Panc1 (cell line): Measurements from ENCODE around the gene IGF1R. TPM values are rescaled to one million over a fixed set of nuclear protein-coding genes. Genes with fewer than 3 reads are reported as not detected.
A peak's percentile ranks its signal among the peaks of the same experiment; 100 is the strongest.

Experiments used
- ATAC-seq: fragments of 200-7000 bp; cut with Tn5 transposase; 2 replicates; pipeline ENCODE4 v1.9.1; 2020; ENCODE audit warnings: mild to moderate bottlenecking, moderate library complexity
- BruUV-seq: library from RNA; stranded (reverse); fragments of 400-500 nt; replicated peaks from 2 replicates; lab custom pipeline; 2021; lab: Mats Ljungman, UMichigan
- CTCF ChIA-PET: fragments of 300-600 bp; sonication (Branson Sonifier 250); formaldehyde crosslinking; loops from one replicate; lab custom pipeline; 2022; ENCODE audit warnings: antibody characterized with exemption; lab: Charles Lee
- POLR2A ChIA-PET: fragments of 300-600 bp; sonication (Branson Sonifier 250); formaldehyde crosslinking; loops from one replicate; lab custom pipeline; 2022; ENCODE audit warnings: antibody characterized with exemption; lab: Charles Lee
- DNase-seq: peaks from one replicate; pipeline ENCODE4 v3.0.0-alpha.2; 2010; ENCODE audit warnings: low read depth, low spot score
- H3K27ac ChIP-seq: 2 replicates; pipeline ENCODE4 v1.5.1; 2011; ENCODE audit warnings: mild to moderate bottlenecking, low read length, inconsistent platforms
- H3K27me3 ChIP-seq: fragments of 200-500 bp; sonication (Bioruptor generic); 2 replicates; pipeline ENCODE4 v1.6.0; 2014; ENCODE audit warnings: low read length, inconsistent platforms; ENCODE audit not compliant: control insufficient read depth, insufficient read depth
- H3K36me3 ChIP-seq: fragments of 200-500 bp; sonication (Bioruptor generic); 2 replicates; pipeline ENCODE4 v1.5.1; 2014; ENCODE audit warnings: inconsistent platforms, mild to moderate bottlenecking, low read length, moderate library complexity; ENCODE audit not compliant: control insufficient read depth, insufficient read depth
- H3K4me1 ChIP-seq: 2 replicates; pipeline ENCODE4 v1.5.1; 2011; ENCODE audit warnings: inconsistent platforms, mild to moderate bottlenecking, low read length, moderate library complexity; ENCODE audit not compliant: control insufficient read depth, insufficient read depth
- H3K4me3 ChIP-seq, 2 experiments: 2 replicates each; pipeline ENCODE4 v1.5.1; 2011 to 2012; ENCODE audit warnings: low read depth in 2 of 2, low read length in 2 of 2, mild to moderate bottlenecking in 2 of 2, inconsistent platforms in 1 of 2, moderate library complexity in 1 of 2
- H3K9me3 ChIP-seq: fragments of 200-500 bp; sonication (Bioruptor generic); 2 replicates; pipeline ENCODE4 v1.5.1; 2014; ENCODE audit warnings: low read depth, mild to moderate bottlenecking, inconsistent platforms, low read length, moderate library complexity; ENCODE audit not compliant: control insufficient read depth, insufficient read depth
- POLR2AphosphoS5 ChIP-seq: IDR thresholded peaks from 2 replicates; pipeline ENCODE4 v1.6.1; 2012; ENCODE audit warnings: mild to moderate bottlenecking, low read depth, low read length, moderate library complexity
- REST ChIP-seq, 2 experiments: IDR thresholded peaks; 2 replicates each; pipeline ENCODE4 v1.6.1; 2011 to 2012; ENCODE audit warnings: low read depth in 2 of 2, control low read depth in 1 of 2, low read length in 1 of 2, mild to moderate bottlenecking in 1 of 2, moderate library complexity in 1 of 2; ENCODE audit not compliant: insufficient read depth in 1 of 2
- SIN3A ChIP-seq: IDR thresholded peaks from 2 replicates; pipeline ENCODE4 v1.6.1; 2012; ENCODE audit warnings: low read depth, mild to moderate bottlenecking, low read length, moderate library complexity, borderline replicate concordance; ENCODE audit not compliant: insufficient read depth
- TCF7L2 ChIP-seq: IDR thresholded peaks from 2 replicates; pipeline ENCODE4 v1.6.1; 2011; ENCODE audit warnings: mild to moderate bottlenecking, low read depth, low read length, inconsistent platforms
- in situ Hi-C: cut with HindIII; loops from 2 replicates; pipeline ENCODE4 v1.10.0; 2016; ENCODE audit warnings: low sequenced_read_pairs, low pct_unique_long_range_greater_than_20kb
- intact Hi-C: fragments of 100-400 bp; cut with micrococcal nuclease; formaldehyde crosslinking; loops from one replicate; pipeline ENCODE4 v1.10.0; 2022; ENCODE audit not compliant: unreplicated experiment
- total RNA-seq: library from RNA; stranded (reverse); gene quantifications from one replicate; pipeline ENCODE4 v1.2.1, GENCODE V29; 2021; ENCODE audit not compliant: unreplicated experiment

The IGF1R gene
- total RNA-seq, 1 experiment from 2014 or later: 77.1 TPM

GRCh38 chr15:98649472-98650416, 1.4 kb downstream of the IGF1R start:
- no peak for TF ChIP-seq REST (IDR thresholded peaks at IDR 0.05; ENCODE audit: insufficient read depth in 1 of 2, low read depth in 2 of 2, low read length in 1 of 2)
- TF ChIP-seq POLR2AphosphoS5: no peak
- TF ChIP-seq SIN3A: 0 out of 2 replicates have a peak, but pooled peaks have one; percentile 51
- no peak for TF ChIP-seq TCF7L2
- intact Hi-C loops (loop anchor here (5.0 to 10.0 kb wide), 3 partner anchors 125 to 425 kb away; no protein-coding TSS in a partner anchor), in situ Hi-C loops (no loop called here)
- ChIA-PET POLR2A (interaction anchor here (0.6 kb wide), 2 partner anchors 111 to 461 kb away, joined by 3 to 4 read pairs; no protein-coding TSS in a partner anchor), CTCF (interaction anchor here (0.6 kb wide), 4 partner anchors 83 to 612 kb away, joined by 3 to 4 read pairs (median 3); no protein-coding TSS in a partner anchor)
- Histone ChIP-seq H3K4me3 (peak overlapping the region; percentile 55 to 85), H3K9me3 (no peaks in the 10 kb centered on the region), H3K36me3 (no peaks in the 10 kb centered on the region; the same call in 1 of the 2 replicates), H3K4me1 (peaks cover 40% of the 10 kb centered on the region), H3K27me3 (0 out of 2 replicates have a peak, but pooled peaks cover 2% of the 10 kb centered on the region), H3K27ac (peak overlapping the region; percentile 74)
- ATAC-seq (no peak), DNase-seq (no peak)
- no TSS peak for BruUV-seq

- POLR2A ChIA-PET: no interaction called here
Measured at GRCh38 chr15:98650417-98651035, 2.2 kb downstream of the IGF1R start.

More at GRCh38 chr15:98650417-98651035, 2.2 kb downstream of the IGF1R start:
- Histone ChIP-seq H3K4me1 (peaks cover 48% of the 10 kb centered on the region), H3K9me3 (no peaks in the 10 kb centered on the region), H3K27ac (peak overlapping the region; percentile 74), H3K27me3 (0 out of 2 replicates have a peak, but pooled peaks cover 2% of the 10 kb centered on the region), H3K36me3 (no peaks in the 10 kb centered on the region; the same call in 1 of the 2 replicates), H3K4me3 (peak overlapping the region; percentile 55 to 85)
- CTCF ChIA-PET: no interaction called here
- DNase-seq: no peak
- no TSS peak for BruUV-seq
- in situ Hi-C loops: no loop called here
- TF ChIP-seq TCF7L2: peak; percentile 30; the same call in 1 of the 2 replicates
- no peak; the same call in 1 of the 2 replicates for TF ChIP-seq POLR2AphosphoS5
- 0 out of 2 replicates have a peak, but pooled peaks have one; percentile 67 for TF ChIP-seq SIN3A
- intact Hi-C loops: loop anchor here (5.0 to 10.0 kb wide), 3 partner anchors 124 to 424 kb away; no protein-coding TSS in a partner anchor
- peak; percentile 7 for ATAC-seq
